Sigmoid colon (tissue), 4 donors: ENCODE results near the gene SLC36A2.
"Not testable (repeated sequence)": the region's sequence is repeated elsewhere in the genome, so short reads cannot be mapped to it uniquely, and the experiment has no call there.

Source experiments
- EP300 ChIP-seq, 4 donors: sonication (generic); formaldehyde crosslinking; IDR thresholded peaks; one replicate each; pipeline ENCODE4 v1.6.1; 2017; ENCODE audit warnings: antibody characterized with exemption in 4 of 4
- POLR2A ChIP-seq, 2 donors: fragments of 450-650 bp; IDR thresholded peaks; one replicate each; pipeline ENCODE4 v1.6.1; 2016; ENCODE audit warnings: antibody characterized with exemption in 2 of 2, mild to moderate bottlenecking in 2 of 2, moderate library complexity in 2 of 2
- POLR2AphosphoS5 ChIP-seq, 4 donors: sonication (generic); formaldehyde crosslinking; IDR thresholded peaks; one replicate each; pipeline ENCODE4 v1.6.1; 2017; ENCODE audit warnings: antibody characterized with exemption in 4 of 4
- TF ChIP-seq, protein P1 (sequence below), 4 experiments: fragments of 450-650 bp in 3 of 4; fragments of 200-600 bp in 1 of 4; IDR thresholded peaks; one replicate each; pipeline ENCODE4 v1.5.1; 2016 to 2019; ENCODE audit warnings: antibody characterized with exemption in 4 of 4, mild to moderate bottlenecking in 3 of 4, moderate library complexity in 2 of 4

DNA sequence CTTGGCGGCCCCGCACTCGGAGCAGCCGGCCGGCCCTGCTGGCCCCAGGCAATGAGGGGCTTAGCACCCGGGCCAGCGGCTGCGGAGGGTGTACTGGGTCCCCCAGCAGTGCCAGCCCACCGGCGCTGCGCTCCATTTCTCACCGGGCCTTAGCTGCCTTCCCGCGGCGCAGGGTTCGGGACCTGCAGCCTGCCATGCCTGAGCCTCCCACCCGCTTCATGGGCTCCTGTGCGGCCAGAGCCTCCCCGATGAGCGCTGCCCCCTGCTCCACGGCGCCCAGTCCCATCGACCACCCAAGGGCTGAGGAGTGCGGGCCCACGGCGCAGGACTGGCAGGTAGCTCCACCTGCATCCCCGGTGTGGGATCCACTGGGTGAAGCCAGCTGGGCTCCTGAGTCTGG lies 38.1 kb downstream of the SLC36A2 start:
- TF ChIP-seq, protein P1, sequence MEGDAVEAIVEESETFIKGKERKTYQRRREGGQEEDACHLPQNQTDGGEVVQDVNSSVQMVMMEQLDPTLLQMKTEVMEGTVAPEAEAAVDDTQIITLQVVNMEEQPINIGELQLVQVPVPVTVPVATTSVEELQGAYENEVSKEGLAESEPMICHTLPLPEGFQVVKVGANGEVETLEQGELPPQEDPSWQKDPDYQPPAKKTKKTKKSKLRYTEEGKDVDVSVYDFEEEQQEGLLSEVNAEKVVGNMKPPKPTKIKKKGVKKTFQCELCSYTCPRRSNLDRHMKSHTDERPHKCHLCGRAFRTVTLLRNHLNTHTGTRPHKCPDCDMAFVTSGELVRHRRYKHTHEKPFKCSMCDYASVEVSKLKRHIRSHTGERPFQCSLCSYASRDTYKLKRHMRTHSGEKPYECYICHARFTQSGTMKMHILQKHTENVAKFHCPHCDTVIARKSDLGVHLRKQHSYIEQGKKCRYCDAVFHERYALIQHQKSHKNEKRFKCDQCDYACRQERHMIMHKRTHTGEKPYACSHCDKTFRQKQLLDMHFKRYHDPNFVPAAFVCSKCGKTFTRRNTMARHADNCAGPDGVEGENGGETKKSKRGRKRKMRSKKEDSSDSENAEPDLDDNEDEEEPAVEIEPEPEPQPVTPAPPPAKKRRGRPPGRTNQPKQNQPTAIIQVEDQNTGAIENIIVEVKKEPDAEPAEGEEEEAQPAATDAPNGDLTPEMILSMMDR (IDR thresholded peaks at IDR 0.05): not testable (repeated sequence)
- TF ChIP-seq POLR2AphosphoS5, POLR2A, EP300 (IDR thresholded peaks at IDR 0.05): not testable (repeated sequence)
